H7 (cell line): ENCODE data around the gene PCYOX1L. TPM values are rescaled to one million over a fixed set of nuclear protein-coding genes. Genes with fewer than 3 reads are reported as not detected.
"Not testable (repeated sequence)": the region's sequence is repeated elsewhere in the genome, so short reads cannot be mapped to it uniquely, and the experiment has no call there.

Source experiments
- DNase-seq: peaks from one replicate; pipeline ENCODE4 v3.0.0; 2012
- H3K27me3 ChIP-seq: 2 replicates; pipeline ENCODE4 v1.6.0; 2011; ENCODE audit warnings: mild to moderate bottlenecking, low read length; ENCODE audit not compliant: control insufficient read depth, insufficient read depth
- H3K36me3 ChIP-seq: replicated peaks from 2 replicates; pipeline ENCODE4 v1.5.1; 2011; ENCODE audit warnings: low read length; ENCODE audit not compliant: control insufficient read depth, insufficient read depth
- H3K4me3 ChIP-seq: 2 replicates; pipeline ENCODE4 v1.5.1; 2011; ENCODE audit warnings: low read depth, mild to moderate bottlenecking, control low read depth, low read length, moderate library complexity; ENCODE audit not compliant: insufficient read depth
- total RNA-seq: library from RNA; depleted of rRNA; stranded (reverse); fragments of >200 nt; shearing (Covaris generic); gene quantifications from 2 replicates; pipeline ENCODE4 v1.2.3, GENCODE V29; 2014

PCYOX1L gene
- total RNA-seq, 1 experiment from 2014 or later, result 6.5 TPM

GRCh38 chr5:149392718-149393117, 34.9 kb downstream of the PCYOX1L start:
- no peaks in the 10 kb centered on the region for H3K27me3 ChIP-seq
- no peak overlapping the region for H3K4me3 ChIP-seq
- H3K36me3 ChIP-seq, result no peaks in the 10 kb centered on the region
- no peak for DNase-seq

GRCh38 chr5:149394996-149395395, 37.1 kb downstream of the PCYOX1L start:
- H3K27me3 ChIP-seq, H3K4me3 ChIP-seq, DNase-seq, H3K36me3 ChIP-seq: not testable (repeated sequence)

GRCh38 chr5:149397530-149397929, 39.7 kb downstream of the PCYOX1L start:
- Histone ChIP-seq H3K36me3 (no peaks in the 10 kb centered on the region), H3K27me3 (no peaks in the 10 kb centered on the region), H3K4me3 (no peak overlapping the region)
- DNase-seq, result no peak

- not testable (repeated sequence) for H3K4me3 ChIP-seq, H3K36me3 ChIP-seq, DNase-seq, H3K27me3 ChIP-seq
Observed at GRCh38 chr5:149398747-149399266, 41.0 kb downstream of the PCYOX1L start.

GRCh38 chr5:149399775-149400174, 41.9 kb downstream of the PCYOX1L start:
- no peaks in the 10 kb centered on the region for H3K36me3 ChIP-seq
- H3K4me3 ChIP-seq, result no peak overlapping the region
- DNase-seq, result no peak
- peaks cover 2% of the 10 kb centered on the region; the same call in 1 of the 2 replicates for H3K27me3 ChIP-seq

GRCh38 chr5:149400304-149400703, 42.5 kb downstream of the PCYOX1L start:
- Histone ChIP-seq H3K4me3 (no peak overlapping the region), H3K27me3 (peaks cover 2% of the 10 kb centered on the region; the same call in 1 of the 2 replicates), H3K36me3 (no peaks in the 10 kb centered on the region)
- no peak for DNase-seq

- Histone ChIP-seq H3K4me3 (no peak overlapping the region), H3K27me3 (peaks cover 2% of the 10 kb centered on the region; the same call in 1 of the 2 replicates), H3K36me3 (no peaks in the 10 kb centered on the region)
- DNase-seq, result no peak
Observed at GRCh38 chr5:149401051-149401450, 43.2 kb downstream of the PCYOX1L start.

GRCh38 chr5:149402291-149402690, 44.4 kb downstream of the PCYOX1L start:
- Histone ChIP-seq H3K27me3 (peaks cover 2% of the 10 kb centered on the region; the same call in 1 of the 2 replicates), H3K4me3 (no peak overlapping the region), H3K36me3 (no peaks in the 10 kb centered on the region)
- no peak for DNase-seq

GRCh38 chr5:149403923-149404745, 46.3 kb downstream of the PCYOX1L start:
- DNase-seq, result no peak
- Histone ChIP-seq H3K4me3 (no peak overlapping the region), H3K36me3 (no peaks in the 10 kb centered on the region)

GRCh38 chr5:149404746-149405549, 47.1 kb downstream of the PCYOX1L start:
- peaks cover 2% of the 10 kb centered on the region; the same call in 1 of the 2 replicates for H3K27me3 ChIP-seq
- no peaks in the 10 kb centered on the region for H3K36me3 ChIP-seq
- no peak overlapping the region for H3K4me3 ChIP-seq
- DNase-seq, result no peak

More at GRCh38 chr5:149403923-149404745, 46.3 kb downstream of the PCYOX1L start:
- H3K27me3 ChIP-seq, result peaks cover 2% of the 10 kb centered on the region; the same call in 1 of the 2 replicates

- Histone ChIP-seq H3K4me3 (no peak overlapping the region), H3K27me3 (peaks cover 2% of the 10 kb centered on the region; the same call in 1 of the 2 replicates), H3K36me3 (no peaks in the 10 kb centered on the region)
- DNase-seq, result no peak
Observed at GRCh38 chr5:149405550-149406202, 47.8 kb downstream of the PCYOX1L start.

GRCh38 chr5:149406203-149406978, 48.5 kb downstream of the PCYOX1L start:
- Histone ChIP-seq H3K36me3 (no peaks in the 10 kb centered on the region), H3K4me3 (no peak overlapping the region), H3K27me3 (peaks cover 2% of the 10 kb centered on the region; the same call in 1 of the 2 replicates)
- DNase-seq, result peak; percentile 80

GRCh38 chr5:149406979-149407306, 49.1 kb downstream of the PCYOX1L start:
- no peak for DNase-seq
- Histone ChIP-seq H3K4me3 (no peak overlapping the region), H3K36me3 (no peaks in the 10 kb centered on the region), H3K27me3 (peaks cover 2% of the 10 kb centered on the region; the same call in 1 of the 2 replicates)
